GM12891 (cell line): ENCODE data around the gene GHRHR.

Experiments used
- DNase-seq: peaks from one replicate; pipeline ENCODE4 v3.0.0; 2011; ENCODE audit warnings: low spot score; ENCODE audit not compliant: insufficient read length
- FAIRE-seq: peaks from 2 replicates; lab custom pipeline; 2011; peaks lifted over from hg19 to GRCh38; lab: Jason Lieb, UNC
- PAX5 ChIP-seq: IDR thresholded peaks from 2 replicates; pipeline ENCODE4 v1.6.1; 2011; ENCODE audit warnings: low read length, moderate library complexity, mild to moderate bottlenecking; ENCODE audit not compliant: insufficient read depth, severe bottlenecking
- POLR2A ChIP-seq: IDR thresholded peaks from 2 replicates; pipeline ENCODE4 v1.6.1; 2011; ENCODE audit warnings: low read depth, low read length, control low read depth
- POLR2AphosphoS5 ChIP-seq: IDR thresholded peaks from 2 replicates; pipeline ENCODE4 v1.6.1; 2011; ENCODE audit warnings: low read depth, low read length, control low read depth
- POU2F2 ChIP-seq: IDR thresholded peaks from 2 replicates; pipeline ENCODE4 v1.6.1; 2011; ENCODE audit warnings: low read depth, mild to moderate bottlenecking, control low read depth, low read length, moderate library complexity
- SPI1 ChIP-seq: IDR thresholded peaks from 2 replicates; pipeline ENCODE4 v1.6.1; 2011; ENCODE audit warnings: low read depth, low read length, control low read depth
- TAF1 ChIP-seq: IDR thresholded peaks from 2 replicates; pipeline ENCODE4 v1.6.1; 2011; ENCODE audit warnings: low read depth, low read length, control low read depth

Gene GHRHR

DNA sequence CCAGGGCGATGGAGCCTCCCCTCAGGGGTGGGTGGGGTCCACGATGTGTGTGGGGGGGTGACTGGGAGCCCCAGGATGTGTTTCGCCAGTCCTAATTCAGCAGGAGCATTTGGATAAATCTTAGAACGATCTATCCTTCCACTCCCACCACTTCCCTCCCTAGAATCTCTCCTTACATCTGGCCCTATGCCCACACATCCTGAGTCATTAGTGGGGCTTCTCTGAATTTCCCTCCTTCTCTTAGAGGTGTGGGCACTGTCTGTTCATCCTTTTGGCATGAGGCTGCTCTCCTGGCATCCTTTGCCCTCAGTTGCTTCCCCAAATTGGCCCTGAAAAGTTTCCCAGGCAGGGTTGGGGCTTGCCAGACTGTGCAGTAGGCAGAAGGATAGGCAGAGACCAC lies 1.6 kb downstream of the GHRHR start:
- FAIRE-seq (no peak), DNase-seq (no peak)
- TF ChIP-seq TAF1, result no peak
- no peak for TF ChIP-seq SPI1
- no peak for TF ChIP-seq POLR2A
- TF ChIP-seq POU2F2, result no peak
- TF ChIP-seq POLR2AphosphoS5, result no peak
- no peak for TF ChIP-seq PAX5

DNA sequence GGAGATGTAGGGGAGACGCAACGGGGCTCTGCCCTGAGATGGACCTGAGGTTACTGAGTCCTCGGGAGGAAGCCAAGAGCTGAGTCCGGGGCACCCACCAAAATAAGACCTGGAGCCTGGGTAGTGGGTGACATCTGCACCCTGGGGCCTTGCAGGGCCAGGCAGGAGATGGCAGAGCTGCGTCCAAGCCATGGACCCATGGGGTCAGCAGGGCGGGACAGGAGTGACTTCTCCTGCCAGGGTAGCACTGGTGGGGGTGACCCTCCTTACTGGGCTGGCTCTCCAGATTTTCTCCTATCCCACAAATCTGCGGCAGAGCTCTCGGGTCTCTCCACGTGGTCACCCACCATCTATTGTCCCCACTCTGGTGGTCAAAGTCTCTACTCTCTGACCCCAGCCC lies 2.1 kb downstream of the GHRHR start:
- no peak for DNase-seq
- TF ChIP-seq TAF1 (no peak), POLR2A (no peak), PAX5 (no peak), POU2F2 (no peak), SPI1 (no peak), POLR2AphosphoS5 (no peak)
- FAIRE-seq, result no peak

DNA sequence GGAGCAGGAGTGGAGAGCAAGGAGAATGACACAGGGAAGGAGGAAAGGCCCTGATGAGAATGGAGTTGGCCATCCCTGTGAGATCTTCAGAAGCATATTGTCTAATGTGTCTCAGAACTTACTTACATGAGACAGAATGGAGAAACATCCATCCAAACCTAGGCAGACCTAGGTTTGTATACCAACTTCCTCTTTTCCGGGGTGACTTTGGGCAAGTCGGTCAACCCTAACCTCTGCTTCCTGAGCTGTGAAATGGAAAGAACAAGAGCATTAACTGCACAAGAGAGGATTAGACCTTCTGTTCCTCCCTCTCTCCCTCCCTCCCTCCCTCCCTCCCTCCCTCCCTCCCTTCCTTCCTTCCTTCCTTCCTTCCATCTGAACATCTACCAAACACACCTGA lies 4.5 kb downstream of the GHRHR start:
- FAIRE-seq, result no peak
- DNase-seq, result no peak
- TF ChIP-seq TAF1, result no peak
- peak; percentile 58; the same call in 1 of the 2 replicates for TF ChIP-seq SPI1

DNA sequence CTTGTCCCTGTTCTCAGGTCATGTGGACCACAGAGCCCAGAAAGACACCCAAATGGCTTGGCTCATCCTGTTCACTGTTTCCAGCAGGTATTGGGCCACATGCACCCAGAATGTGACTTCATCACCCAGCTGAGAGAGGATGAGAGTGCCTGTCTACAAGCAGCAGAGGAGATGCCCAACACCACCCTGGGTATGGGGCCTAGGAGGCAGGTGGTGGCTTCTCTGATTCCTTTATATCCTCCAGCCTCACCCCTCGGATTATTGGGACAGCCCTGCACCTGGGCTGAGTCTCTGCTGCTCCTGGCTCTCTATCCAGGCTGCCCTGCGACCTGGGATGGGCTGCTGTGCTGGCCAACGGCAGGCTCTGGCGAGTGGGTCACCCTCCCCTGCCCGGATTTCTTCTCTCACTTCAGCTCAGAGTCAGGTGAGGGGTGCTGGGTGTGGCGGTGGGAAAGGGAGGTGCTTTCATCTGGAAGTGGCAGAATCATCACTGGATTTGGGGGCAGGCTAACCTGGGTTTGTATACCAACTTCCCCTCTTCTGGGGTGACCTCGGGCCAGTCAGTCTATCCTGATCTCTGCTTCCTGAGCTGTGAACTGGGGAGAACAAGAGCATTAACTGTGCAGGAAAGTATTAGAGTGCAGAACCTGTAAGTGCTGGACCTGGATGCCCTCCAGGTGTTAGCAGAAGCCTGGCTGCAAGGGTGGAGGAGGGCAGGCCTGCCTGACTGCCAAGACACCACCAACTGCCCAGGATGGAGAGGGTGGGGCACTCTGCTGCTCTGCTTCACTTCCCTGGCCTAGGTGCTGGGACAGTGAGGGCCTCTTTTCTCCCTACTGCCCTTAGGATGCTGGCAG lies 5.2 kb downstream of the GHRHR start:
- FAIRE-seq, result no peak
- TF ChIP-seq POLR2AphosphoS5 (no peak), SPI1 (no peak), PAX5 (no peak), TAF1 (no peak), POLR2A (no peak), POU2F2 (no peak)
- DNase-seq, result no peak

DNA sequence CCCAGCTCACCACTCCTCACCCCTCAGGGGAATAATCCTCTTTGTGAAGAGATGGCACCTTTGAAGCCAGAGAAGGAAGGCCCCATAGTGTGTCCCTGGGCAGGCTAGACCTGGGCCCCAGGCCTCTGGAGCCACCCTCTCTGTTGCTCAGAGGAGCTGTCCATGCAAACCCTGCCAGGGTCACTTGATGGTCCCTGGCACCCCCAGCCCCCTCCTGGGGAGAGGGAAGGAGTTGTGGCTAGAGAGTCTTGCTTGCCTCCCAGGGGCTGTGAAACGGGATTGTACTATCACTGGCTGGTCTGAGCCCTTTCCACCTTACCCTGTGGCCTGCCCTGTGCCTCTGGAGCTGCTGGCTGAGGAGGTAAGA lies 5.8 kb downstream of the GHRHR start:
- no peak for DNase-seq
- FAIRE-seq, result no peak
- no peak for TF ChIP-seq TAF1
- no peak for TF ChIP-seq POLR2AphosphoS5

DNA sequence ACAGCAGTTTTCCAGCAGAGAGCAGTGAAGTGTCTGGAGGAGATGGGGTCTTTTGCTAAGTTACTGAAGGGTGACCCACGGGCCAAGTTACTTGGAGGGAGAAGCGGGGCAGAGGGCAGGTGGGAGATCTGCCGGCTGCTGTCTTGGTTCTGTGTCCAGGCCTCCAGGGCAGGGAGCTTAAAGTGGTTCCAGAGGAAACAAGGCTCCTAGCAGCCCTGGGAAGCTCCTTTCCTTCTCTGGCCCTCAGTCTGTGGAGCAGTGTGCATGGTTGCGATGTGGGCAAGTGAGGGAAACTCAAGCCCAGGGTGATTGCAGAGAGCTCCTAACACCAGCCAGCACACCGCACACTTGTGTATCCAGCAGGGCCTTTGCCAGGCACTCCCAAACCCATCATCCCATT lies 6.3 kb downstream of the GHRHR start:
- FAIRE-seq, result no peak

DNA sequence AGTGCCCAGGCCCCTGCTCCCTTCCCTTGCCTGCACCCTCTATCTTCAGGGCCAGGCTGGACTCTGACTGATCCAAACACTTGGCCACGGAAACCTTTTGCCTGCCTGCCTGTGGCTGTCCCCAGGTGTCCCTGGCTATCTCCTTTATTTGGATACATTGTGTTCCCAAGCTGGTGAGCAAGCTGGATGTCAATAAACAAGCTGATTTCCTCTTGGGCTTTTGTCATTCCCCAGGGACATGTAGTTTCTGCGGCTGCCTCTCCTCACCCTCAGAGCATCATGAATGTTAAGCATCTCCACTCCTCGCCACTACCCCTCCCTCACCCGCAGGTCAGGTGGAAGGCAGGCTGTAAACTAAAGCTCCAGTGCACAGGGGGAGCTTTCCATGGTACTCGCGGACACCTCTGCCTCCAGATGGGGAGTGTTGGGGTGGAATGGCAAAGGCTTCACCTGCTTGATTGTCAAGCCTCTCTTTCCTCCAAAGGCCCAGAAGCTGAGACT lies 6.9 kb downstream of the GHRHR start:
- no peak for TF ChIP-seq POLR2A
- TF ChIP-seq TAF1, result no peak
- TF ChIP-seq SPI1, result no peak
- TF ChIP-seq POU2F2, result no peak
- TF ChIP-seq PAX5, result no peak
- no peak for TF ChIP-seq POLR2AphosphoS5
- FAIRE-seq (no peak), DNase-seq (no peak)

More for the DNA sequence above, 6.3 kb downstream of the GHRHR start:
- no peak for DNase-seq
- no peak for TF ChIP-seq TAF1
- TF ChIP-seq POU2F2, result no peak
- TF ChIP-seq POLR2A, result no peak
- TF ChIP-seq SPI1, result no peak
- no peak for TF ChIP-seq PAX5
- no peak for TF ChIP-seq POLR2AphosphoS5

DNA sequence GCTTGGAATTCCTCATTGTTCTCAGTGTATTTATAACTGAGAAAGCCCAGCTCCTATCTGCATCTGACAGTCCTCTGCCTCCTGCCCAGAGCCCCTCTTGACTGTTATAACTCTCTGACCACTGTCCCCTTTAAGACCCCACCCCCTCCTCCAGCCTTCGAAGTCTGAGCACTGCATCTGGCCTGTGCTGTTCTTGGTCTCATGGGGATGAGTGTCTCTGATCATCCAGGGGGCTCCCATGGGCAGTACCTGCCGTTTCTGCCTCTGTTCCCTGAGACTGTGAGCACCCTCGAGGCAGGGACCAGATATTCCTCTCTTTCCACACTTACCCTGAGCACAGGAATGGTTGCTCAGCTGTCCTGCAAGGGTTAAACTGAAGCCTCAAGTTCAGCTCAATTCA lies 7.7 kb downstream of the GHRHR start:
- DNase-seq, result no peak
- TF ChIP-seq SPI1 (no peak), PAX5 (no peak), TAF1 (no peak), POLR2AphosphoS5 (no peak), POU2F2 (no peak), POLR2A (no peak)

DNA sequence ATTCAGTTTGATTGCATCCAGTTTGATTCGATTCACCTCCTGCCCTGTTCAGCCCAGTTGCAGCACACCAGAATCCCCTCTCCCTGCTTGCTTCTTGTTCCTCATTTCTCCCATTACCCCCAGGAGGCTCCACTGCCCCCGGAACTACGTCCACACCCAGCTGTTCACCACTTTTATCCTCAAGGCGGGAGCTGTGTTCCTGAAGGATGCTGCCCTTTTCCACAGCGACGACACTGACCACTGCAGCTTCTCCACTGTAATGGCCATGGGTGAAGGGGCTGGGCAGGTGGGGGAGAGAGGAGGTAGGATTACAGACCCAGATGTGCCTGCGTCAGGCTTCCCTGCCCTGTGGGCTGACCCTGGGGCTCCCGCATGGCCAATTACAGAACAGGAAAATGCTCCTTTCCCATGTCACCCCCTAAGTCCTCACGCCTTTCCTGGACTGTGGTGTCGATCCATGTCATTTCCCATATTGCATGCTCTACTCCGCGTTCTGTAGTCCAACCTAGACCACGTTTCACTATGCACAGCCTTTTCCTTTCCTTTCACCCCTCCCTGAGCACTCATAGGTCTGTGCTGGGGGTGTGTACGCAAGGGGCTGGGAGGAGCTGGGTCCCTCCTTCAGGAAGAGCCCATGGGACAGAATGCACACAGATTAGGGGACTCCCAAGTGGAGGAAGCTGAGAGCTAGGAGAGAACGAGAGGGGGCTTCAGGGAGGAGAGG lies 8.2 kb downstream of the GHRHR start:
- DNase-seq (no peak), FAIRE-seq (no peak)
- TF ChIP-seq POLR2A (no peak), SPI1 (no peak), TAF1 (no peak)

More for the DNA sequence above, 7.7 kb downstream of the GHRHR start:
- no peak for FAIRE-seq
